ENCODE data around the gene RCE1.

Gene RCE1

DNA sequence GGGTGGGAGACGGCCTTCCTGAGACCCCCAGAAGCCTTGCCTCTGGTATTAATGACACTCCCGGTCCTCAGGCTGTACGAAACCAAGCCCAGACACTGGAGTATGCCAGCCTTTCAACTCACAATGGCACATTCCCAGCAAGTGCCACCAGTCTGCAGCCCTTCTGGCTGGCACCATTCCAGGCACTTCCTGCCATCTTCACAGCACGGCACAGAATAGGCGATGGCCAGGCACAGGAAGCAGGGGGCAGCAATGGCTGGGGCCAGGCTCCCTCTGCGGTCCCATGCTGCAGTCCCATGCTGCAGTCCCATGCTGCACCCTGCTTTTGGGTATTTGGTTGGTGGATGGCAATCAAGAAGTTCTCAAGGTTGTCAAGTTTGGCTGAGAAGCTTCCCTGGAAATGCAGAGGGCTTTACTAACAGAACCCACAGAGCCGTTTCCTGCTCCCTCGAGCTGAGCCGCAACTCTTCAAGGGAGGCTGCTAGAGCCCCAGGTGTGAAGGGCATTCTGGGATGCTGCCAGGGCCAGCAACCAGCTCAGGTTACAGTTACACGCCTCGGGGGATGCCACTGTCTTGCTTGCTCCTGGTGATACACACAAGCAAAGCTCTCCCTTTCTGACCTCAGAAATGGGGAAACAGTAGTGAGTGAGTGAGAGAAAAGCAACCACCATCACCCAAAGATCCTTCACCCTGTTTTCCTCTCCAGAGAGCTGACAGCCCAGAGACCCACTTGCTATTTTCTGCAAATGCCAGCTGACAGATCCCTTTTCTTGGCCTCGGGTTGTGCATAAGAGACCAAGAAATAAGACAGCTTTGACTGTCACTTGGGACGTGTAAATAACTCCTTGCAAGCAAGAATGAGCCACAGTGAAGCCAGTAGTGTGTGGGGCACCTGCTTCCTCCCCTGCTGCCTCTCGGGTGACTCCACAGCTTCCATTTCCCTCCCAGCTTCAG, 37.5 kb downstream of the RCE1 start:
- DNase-seq (ENCODE audit: low spot score) (peak; percentile 95), ATAC-seq (ENCODE audit: low read depth) (peak; percentile 92)
- no peaks in the 10 kb centered on the region for H3K36me3 ChIP-seq (ENCODE audit: low read depth)
- H3K27me3 ChIP-seq (ENCODE audit: insufficient read depth, poor library complexity, severe bottlenecking): no peaks in the 10 kb centered on the region
- H3K4me1 ChIP-seq (ENCODE audit: insufficient read depth, poor library complexity, severe bottlenecking): peaks cover 34% of the 10 kb centered on the region
- no peak overlapping the region for H3K4me3 ChIP-seq (ENCODE audit: severe bottlenecking)
- no peaks in the 10 kb centered on the region for H3K9me3 ChIP-seq (ENCODE audit: severe bottlenecking)
- TF ChIP-seq, protein P1, sequence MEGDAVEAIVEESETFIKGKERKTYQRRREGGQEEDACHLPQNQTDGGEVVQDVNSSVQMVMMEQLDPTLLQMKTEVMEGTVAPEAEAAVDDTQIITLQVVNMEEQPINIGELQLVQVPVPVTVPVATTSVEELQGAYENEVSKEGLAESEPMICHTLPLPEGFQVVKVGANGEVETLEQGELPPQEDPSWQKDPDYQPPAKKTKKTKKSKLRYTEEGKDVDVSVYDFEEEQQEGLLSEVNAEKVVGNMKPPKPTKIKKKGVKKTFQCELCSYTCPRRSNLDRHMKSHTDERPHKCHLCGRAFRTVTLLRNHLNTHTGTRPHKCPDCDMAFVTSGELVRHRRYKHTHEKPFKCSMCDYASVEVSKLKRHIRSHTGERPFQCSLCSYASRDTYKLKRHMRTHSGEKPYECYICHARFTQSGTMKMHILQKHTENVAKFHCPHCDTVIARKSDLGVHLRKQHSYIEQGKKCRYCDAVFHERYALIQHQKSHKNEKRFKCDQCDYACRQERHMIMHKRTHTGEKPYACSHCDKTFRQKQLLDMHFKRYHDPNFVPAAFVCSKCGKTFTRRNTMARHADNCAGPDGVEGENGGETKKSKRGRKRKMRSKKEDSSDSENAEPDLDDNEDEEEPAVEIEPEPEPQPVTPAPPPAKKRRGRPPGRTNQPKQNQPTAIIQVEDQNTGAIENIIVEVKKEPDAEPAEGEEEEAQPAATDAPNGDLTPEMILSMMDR (IDR thresholded peaks at IDR 0.05; ENCODE audit: poor library complexity, severe bottlenecking): peak; percentile 2
- peak overlapping the region; percentile 58 for H3K27ac ChIP-seq (ENCODE audit: poor library complexity, severe bottlenecking)

DNA sequence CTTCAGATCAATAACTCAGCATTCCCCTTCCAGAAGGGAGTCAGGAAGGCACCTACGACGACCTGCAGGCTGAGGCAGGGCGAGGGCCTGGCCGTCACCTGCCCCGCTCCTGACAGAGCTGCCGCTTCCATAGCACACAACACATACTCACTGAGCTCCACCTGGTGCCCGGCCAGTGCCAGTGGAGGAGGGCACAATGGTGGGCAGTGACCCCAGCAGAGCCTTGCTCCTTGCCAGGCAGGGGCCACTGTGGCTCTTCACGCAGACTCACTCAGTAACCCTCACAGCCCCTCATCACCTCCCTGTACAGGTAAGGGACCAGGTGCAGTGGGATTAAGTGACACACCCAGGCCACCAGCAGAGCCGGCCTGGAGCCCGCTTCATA, 38.2 kb downstream of the RCE1 start:
- no peak for ATAC-seq (ENCODE audit: low read depth)
- peaks cover 34% of the 10 kb centered on the region for H3K4me1 ChIP-seq (ENCODE audit: insufficient read depth, poor library complexity, severe bottlenecking)
- no peak overlapping the region for H3K4me3 ChIP-seq (ENCODE audit: severe bottlenecking)
- peak; percentile 40 for DNase-seq (ENCODE audit: low spot score)
- no peaks in the 10 kb centered on the region for H3K36me3 ChIP-seq (ENCODE audit: low read depth)
- no peaks in the 10 kb centered on the region for H3K9me3 ChIP-seq (ENCODE audit: severe bottlenecking)
- peak overlapping the region; percentile 58 for H3K27ac ChIP-seq (ENCODE audit: poor library complexity, severe bottlenecking)
- TF ChIP-seq, protein P1 (IDR thresholded peaks at IDR 0.05; ENCODE audit: poor library complexity, severe bottlenecking): no peak
- no peaks in the 10 kb centered on the region for H3K27me3 ChIP-seq (ENCODE audit: insufficient read depth, poor library complexity, severe bottlenecking)

DNA sequence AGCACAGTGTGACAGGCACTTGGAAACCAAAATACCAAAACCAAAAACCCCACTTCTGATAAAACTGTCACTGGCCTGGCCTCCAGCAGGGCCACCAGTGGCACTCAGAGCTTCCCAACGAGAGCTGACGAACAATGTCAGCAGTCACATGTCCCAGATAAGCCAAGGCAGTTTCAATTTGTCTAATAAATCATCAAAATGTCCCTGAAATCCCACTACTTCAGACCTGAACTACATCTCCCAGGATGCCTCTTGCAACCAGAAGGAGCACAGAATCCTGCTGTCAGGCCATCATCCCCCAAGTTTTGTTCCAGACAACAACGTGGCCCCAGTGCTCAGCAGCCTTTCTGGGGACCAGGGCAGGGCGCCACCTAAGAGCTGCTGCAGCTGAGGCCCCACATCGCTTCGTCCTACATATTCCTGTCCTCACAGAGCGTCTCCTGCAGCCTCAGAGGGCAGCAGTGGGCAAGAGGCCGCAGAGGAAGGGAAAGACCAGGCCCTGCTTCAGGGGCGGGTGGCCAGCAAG, 38.7 kb downstream of the RCE1 start:
- H3K4me1 ChIP-seq (ENCODE audit: insufficient read depth, poor library complexity, severe bottlenecking): peaks cover 34% of the 10 kb centered on the region
- peak overlapping the region; percentile 58 for H3K27ac ChIP-seq (ENCODE audit: poor library complexity, severe bottlenecking)
- H3K36me3 ChIP-seq (ENCODE audit: low read depth): no peaks in the 10 kb centered on the region

DNA sequence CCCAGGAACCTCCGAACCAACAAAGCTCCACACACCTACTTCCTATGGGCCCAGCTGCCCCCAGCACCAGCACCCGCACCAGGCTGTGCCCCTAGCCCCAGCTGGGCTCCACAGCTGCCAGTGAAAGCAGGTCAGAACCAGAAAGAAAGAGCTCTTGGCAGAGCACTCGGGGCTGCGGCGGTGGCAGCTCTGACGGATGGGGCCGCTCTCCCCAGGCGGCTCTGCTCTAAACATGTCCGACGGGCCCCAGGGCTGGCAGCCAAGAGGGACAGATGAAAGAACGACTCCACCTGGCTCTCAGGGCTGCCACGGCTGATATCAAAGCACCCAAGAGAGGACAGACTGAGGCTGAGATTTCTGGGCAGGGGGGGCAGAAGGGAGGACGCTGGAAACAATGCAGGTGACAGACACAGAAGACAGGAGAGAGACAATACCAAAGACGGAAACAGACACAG, 39.3 kb downstream of the RCE1 start:
- TF ChIP-seq, protein P1 (IDR thresholded peaks at IDR 0.05; ENCODE audit: poor library complexity, severe bottlenecking): no peak
- Histone ChIP-seq H3K9me3 (ENCODE audit: severe bottlenecking) (no peaks in the 10 kb centered on the region), H3K4me1 (ENCODE audit: insufficient read depth, poor library complexity, severe bottlenecking) (peaks cover 34% of the 10 kb centered on the region), H3K36me3 (ENCODE audit: low read depth) (no peaks in the 10 kb centered on the region), H3K4me3 (ENCODE audit: severe bottlenecking) (no peak overlapping the region), H3K27me3 (ENCODE audit: insufficient read depth, poor library complexity, severe bottlenecking) (no peaks in the 10 kb centered on the region), H3K27ac (ENCODE audit: poor library complexity, severe bottlenecking) (no peak overlapping the region)
- ATAC-seq (ENCODE audit: low read depth) (no peak), DNase-seq (ENCODE audit: low spot score) (peak; percentile 34)

More for the DNA sequence above, 38.7 kb downstream of the RCE1 start:
- DNase-seq (ENCODE audit: low spot score) (peak; percentile 47), ATAC-seq (ENCODE audit: low read depth) (no peak)
- H3K27me3 ChIP-seq (ENCODE audit: insufficient read depth, poor library complexity, severe bottlenecking): no peaks in the 10 kb centered on the region
- H3K9me3 ChIP-seq (ENCODE audit: severe bottlenecking): no peaks in the 10 kb centered on the region
- no peak overlapping the region for H3K4me3 ChIP-seq (ENCODE audit: severe bottlenecking)
- TF ChIP-seq, protein P1 (IDR thresholded peaks at IDR 0.05; ENCODE audit: poor library complexity, severe bottlenecking): no peak

Measured in RWPE2 (cell line).